Renal cortex interstitium (tissue), 11 donors: Measurements from ENCODE around the gene TNFAIP3. TPM values are rescaled to one million over a fixed set of nuclear protein-coding genes. Genes with fewer than 3 reads are reported as not detected.
"Not testable (repeated sequence)": the region's sequence is repeated elsewhere in the genome, so short reads cannot be mapped to it uniquely, and the experiment has no call there.

ENCODE experiments used
- DNase-seq, 11 donors: peaks; one replicate each; pipeline ENCODE4 v3.0.0-alpha.2; 2013; ENCODE audit warnings: low read depth in 9 of 11, low spot score in 4 of 11; ENCODE audit errors: extremely low read depth in 1 of 11
- polyA plus RNA-seq, 3 donors: library from polyadenylated mRNA; unstranded; fragments of 120-200 nt; gene quantifications; one replicate each; pipeline ENCODE4 v1.2.1, GENCODE V29; 2013; ENCODE audit not compliant: insufficient read length in 3 of 3

TNFAIP3 gene
- polyA plus RNA-seq, 3 donors, result 7.7 to 11.3 (median 7.9) TPM

DNA sequence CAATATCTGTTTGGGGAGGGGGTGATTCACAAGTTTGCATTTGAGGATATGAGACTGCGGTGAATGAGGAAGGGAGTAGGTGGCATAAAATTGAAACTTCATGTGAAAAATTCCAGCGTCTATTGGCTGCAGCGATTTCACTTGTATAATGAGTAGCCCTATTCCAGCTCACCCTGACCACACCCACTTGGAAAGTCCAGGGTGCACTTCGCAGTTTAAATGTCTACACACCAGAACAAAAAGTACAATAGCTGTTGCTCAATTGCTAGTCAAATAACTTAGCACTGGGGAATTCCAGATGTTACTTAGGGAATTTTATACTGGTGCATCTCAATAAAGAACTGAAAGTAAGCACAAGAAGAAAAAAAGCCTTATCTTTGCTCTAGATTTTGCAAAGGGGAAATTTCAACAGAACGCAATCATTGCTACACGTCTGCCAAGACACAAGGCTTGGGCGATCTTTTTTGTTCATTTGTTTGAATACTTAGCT lies 6.3 kb downstream of the TNFAIP3 start:
- no peak for DNase-seq

DNA sequence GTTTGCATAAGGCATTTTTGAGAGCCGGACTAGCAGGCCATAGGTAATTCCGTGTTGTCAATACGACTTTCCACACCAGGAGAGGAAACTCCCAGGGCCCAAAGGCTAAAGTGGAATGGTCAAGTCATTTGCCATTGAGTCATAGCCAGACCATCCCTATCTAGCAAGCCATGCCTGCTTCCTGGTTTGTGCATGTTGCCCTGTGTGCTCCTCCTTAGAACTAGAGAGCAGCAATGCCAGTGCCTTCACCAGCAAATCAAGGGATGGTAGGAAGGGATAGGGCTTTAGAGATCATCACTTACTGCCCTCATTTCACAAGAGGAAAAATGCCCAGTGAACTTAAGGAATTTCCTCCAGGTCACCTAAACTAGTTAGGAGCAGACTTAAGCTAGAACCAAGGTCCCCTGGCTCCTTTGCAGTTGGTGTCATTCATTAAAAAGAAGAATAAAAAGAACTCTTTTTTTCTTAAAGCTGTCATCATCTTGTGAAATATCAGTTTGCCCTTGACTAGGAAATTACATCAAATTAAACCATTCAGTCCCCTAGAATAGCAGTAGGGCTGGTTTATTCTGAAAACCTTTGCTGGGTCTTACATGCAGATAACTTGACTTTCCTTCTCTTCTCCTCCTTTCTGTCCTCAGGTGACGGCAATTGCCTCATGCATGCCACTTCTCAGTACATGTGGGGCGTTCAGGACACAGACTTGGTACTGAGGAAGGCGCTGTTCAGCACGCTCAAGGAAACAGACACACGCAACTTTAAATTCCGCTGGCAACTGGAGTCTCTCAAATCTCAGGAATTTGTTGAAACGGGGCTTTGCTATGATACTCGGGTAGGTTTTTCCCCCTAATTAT lies 7.4 kb downstream of the TNFAIP3 start:
- DNase-seq, result no peak

DNA sequence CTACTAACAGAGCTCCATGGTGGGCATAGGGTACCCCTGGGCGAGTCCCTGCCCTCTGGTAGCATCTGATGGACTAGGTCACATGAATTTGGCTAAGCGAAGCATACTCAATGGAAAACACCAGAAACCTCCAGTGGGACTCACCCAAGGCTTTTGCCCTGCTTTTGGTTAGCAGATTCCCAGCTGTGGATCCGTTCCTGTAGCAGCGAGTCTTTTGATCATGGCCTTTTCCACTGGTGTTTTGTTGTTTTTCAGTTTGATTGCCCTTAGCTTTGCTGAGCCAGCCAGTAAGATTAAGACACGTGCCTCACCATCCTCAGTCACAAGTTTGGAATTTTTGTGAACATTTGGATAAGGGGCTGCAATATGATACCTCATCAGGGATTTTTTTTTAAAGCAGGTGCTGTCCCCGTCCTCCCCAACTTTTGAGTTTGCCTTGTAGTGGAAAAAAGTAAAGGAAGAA lies 8.0 kb downstream of the TNFAIP3 start:
- no peak for DNase-seq

DNA sequence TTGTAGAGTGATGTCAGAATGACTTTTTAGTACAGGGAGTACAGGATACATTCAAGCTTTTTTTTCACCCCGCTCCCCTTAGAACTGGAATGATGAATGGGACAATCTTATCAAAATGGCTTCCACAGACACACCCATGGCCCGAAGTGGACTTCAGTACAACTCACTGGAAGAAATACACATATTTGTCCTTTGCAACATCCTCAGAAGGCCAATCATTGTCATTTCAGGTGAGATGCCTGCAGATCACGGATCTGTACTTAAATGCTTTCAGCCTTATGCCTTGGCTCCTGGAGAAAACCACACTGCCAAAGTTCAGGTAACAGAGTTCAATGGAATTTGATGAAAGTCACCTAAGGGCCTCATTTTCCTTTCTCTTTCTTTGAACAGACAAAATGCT lies 8.5 kb downstream of the TNFAIP3 start:
- DNase-seq, result no peak

DNA sequence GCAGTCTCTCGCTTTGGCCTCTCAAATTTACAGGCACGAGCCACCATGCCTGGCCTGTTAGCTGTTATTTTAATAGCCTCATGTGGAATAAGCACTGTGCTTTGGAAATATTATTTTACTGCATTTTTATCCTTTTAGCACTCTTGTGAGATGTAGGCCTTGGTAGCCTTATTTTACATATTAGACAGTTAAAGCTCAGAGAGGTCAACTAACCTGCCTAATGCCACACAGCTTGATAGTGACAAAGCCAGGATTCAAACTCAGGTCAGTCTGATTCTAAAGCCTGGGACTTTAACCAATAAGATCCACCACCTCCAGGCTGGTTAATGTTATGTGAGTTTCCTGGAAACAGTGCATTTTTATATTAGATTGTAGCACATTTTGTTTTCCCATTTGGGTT lies 9.5 kb downstream of the TNFAIP3 start:
- DNase-seq, result no peak

DNA sequence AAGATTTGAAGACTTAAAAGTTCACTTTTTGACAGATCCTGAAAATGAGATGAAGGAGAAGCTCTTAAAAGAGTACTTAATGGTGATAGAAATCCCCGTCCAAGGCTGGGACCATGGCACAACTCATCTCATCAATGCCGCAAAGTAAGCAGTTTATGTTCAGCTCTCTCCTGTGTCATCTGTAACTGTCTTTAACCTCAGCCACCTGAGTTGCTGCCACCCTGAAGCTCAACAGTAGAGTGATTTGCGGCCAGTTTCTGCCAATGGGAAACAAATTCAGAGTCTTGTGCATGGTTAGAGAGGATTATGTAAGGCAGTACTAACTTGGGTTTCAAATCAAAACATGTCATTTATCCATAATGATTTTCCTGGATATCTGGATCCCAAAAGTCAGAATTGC lies 10.1 kb downstream of the TNFAIP3 start:
- no peak for DNase-seq

DNA sequence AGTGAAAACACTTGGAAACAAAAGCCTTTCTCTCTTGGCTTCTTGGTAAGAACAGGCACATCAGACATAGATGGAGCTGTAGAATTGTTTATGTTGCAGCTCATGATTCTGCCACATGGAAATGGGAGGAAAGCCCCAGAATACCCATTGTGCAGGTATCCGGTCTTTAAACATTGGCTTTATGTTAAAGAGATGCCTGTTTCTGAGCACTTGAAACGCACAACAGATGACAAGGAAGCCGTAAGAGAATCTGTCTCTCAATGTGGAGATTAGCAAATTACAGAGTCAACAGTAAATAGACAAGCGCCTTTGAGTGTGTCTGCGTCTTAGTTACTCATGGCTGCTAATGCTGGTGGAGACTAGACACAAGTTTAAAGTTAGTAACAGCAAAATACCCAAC lies 10.5 kb downstream of the TNFAIP3 start:
- no peak for DNase-seq

DNA sequence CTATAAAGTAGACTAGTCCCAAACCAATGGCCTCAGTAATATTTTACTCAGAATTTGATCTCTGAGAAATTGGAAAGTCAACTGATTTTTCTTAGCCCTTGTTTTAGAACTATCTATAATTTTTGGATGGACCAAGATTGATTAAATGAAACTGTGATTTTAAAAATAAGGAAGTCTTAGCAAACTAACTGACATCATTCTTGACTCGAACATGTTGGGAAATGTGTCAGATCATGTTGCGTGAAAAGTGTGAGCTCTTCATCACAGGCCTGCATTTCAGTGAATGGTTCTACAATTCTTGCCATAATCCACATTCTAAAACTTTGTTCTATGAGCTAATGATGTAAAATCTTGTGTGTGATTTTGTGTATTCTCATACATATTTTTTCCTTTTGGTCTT lies 11.0 kb downstream of the TNFAIP3 start:
- DNase-seq, result no peak

DNA sequence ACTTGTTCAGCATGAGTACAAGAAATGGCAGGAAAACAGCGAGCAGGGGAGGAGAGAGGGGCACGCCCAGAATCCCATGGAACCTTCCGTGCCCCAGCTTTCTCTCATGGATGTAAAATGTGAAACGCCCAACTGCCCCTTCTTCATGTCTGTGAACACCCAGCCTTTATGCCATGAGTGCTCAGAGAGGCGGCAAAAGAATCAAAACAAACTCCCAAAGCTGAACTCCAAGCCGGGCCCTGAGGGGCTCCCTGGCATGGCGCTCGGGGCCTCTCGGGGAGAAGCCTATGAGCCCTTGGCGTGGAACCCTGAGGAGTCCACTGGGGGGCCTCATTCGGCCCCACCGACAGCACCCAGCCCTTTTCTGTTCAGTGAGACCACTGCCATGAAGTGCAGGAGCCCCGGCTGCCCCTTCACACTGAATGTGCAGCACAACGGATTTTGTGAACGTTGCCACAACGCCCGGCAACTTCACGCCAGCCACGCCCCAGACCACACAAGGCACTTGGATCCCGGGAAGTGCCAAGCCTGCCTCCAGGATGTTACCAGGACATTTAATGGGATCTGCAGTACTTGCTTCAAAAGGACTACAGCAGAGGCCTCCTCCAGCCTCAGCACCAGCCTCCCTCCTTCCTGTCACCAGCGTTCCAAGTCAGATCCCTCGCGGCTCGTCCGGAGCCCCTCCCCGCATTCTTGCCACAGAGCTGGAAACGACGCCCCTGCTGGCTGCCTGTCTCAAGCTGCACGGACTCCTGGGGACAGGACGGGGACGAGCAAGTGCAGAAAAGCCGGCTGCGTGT lies 11.6 kb downstream of the TNFAIP3 start:
- peak in 3 of 11 donors; percentile 17 to 39 (median 29) for DNase-seq

DNA sequence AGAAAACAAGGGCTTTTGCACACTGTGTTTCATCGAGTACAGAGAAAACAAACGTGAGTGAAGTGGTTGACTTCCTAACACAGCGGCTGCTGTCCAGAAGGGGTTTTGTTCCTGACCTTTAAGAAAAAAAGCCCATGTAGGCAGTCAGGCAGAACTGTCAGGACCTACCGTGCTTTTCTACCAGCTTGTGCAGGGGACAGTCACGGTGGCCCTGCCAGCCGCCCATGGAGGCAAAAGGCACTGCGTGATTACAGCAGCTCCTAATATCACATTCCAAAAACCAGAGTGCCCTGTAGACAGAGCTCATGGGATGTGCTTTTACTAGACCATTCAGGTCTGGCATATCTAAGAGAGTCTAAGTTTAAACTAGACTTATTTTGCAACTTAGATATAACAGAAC lies 12.2 kb downstream of the TNFAIP3 start:
- no peak for DNase-seq

DNA sequence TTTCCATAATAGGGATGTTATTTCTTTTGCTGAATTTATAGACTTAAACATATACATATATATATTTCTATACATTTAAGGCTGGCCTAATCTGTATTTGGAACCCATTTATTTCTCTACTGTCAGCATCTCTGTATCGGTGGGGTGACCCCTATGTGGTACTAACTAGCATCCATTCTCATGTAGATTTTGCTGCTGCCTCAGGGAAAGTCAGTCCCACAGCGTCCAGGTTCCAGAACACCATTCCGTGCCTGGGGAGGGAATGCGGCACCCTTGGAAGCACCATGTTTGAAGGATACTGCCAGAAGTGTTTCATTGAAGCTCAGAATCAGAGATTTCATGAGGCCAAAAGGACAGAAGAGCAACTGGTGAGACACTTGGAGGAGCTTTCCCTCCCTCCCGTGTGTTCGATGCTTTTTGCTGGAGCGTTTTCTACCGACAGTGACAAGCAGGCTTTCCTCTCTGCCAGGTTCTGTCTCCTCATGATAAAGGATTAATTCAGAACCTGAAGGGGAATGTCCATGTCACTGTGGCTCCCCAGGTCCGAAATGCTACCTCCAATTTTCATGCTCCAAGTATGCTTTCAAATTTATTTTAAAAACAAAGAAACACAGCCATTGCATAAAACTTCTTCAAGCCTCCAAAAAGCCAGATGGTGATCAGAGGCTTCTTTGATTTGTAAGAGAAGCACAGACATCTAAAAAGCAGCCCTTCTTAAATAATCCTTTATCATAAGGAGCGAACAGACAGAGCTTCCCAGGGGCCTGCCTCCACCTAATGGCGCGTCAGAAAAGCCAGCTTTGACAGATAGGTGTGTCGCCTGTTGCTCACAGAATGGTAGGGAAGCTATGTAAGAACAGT lies 13.1 kb downstream of the TNFAIP3 start:
- no peak for DNase-seq

DNA sequence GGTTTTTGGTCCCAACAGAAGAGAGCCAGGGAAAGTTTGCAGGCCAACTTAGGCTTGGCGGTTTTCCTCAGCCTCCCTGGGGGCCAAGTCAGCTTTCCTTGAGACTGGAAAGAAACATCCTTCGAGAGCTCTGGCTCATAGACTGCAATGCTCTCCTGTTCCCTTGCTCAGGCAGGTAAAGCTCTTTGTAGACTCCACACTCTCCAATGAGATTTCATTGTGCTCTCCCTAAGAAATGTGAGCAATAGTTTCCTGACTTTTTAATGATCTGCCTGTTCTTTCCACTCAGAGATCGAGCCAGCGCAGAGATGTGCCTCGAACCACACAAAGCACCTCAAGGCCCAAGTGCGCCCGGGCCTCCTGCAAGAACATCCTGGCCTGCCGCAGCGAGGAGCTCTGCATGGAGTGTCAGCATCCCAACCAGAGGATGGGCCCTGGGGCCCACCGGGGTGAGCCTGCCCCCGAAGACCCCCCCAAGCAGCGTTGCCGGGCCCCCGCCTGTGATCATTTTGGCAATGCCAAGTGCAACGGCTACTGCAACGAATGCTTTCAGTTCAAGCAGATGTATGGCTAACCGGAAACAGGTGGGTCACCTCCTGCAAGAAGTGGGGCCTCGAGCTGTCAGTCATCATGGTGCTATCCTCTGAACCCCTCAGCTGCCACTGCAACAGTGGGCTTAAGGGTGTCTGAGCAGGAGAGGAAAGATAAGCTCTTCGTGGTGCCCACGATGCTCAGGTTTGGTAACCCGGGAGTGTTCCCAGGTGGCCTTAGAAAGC lies 13.9 kb downstream of the TNFAIP3 start:
- DNase-seq, result no peak

DNA sequence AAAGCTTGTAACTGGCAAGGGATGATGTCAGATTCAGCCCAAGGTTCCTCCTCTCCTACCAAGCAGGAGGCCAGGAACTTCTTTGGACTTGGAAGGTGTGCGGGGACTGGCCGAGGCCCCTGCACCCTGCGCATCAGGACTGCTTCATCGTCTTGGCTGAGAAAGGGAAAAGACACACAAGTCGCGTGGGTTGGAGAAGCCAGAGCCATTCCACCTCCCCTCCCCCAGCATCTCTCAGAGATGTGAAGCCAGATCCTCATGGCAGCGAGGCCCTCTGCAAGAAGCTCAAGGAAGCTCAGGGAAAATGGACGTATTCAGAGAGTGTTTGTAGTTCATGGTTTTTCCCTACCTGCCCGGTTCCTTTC lies 14.4 kb downstream of the TNFAIP3 start:
- DNase-seq, result no peak

DNA sequence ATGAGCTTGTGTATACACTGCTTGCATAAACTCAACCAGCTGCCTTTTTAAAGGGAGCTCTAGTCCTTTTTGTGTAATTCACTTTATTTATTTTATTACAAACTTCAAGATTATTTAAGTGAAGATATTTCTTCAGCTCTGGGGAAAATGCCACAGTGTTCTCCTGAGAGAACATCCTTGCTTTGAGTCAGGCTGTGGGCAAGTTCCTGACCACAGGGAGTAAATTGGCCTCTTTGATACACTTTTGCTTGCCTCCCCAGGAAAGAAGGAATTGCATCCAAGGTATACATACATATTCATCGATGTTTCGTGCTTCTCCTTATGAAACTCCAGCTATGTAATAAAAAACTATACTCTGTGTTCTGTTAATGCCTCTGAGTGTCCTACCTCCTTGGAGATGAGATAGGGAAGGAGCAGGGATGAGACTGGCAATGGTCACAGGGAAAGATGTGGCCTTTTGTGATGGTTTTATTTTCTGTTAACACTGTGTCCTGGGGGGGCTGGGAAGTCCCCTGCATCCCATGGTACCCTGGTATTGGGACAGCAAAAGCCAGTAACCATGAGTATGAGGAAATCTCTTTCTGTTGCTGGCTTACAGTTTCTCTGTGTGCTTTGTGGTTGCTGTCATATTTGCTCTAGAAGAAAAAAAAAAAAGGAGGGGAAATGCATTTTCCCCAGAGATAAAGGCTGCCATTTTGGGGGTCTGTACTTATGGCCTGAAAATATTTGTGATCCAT lies 15.3 kb downstream of the TNFAIP3 start:
- no peak for DNase-seq

DNA sequence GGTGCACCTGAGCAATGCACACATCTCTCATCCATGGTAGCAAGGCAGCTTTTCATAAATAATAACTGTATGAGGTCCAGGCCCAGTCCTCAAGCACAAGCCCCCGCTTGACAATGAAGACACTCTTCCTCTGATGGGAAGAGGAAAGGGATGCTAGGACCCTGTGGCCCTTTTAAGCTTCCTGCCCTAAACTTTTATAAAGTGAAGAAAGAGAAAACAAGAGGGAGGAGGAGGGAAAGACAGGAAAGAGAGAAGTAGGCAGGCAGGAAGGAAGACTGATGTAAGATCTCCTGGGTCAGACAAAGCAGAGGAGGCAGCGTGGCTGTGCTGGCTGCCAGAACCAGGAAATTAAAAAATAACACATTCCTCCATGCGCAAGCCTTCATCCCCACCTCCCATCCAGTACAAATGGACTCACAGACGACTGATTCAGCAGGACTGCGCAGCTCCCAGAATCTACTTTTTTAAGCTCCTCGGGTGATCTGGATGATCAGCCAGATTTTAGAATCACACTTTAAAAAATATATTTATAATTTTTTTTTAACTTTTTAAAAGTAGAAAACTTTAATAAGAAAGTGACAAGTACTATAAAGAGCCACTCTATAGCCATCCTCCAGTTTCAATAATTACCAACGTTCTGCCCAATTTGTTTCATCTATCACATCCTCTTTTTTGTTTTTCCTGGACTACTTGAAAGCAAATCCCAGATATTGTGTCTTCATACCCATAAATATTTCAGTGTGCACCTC lies 16.5 kb downstream of the TNFAIP3 start:
- DNase-seq, result no peak

DNA sequence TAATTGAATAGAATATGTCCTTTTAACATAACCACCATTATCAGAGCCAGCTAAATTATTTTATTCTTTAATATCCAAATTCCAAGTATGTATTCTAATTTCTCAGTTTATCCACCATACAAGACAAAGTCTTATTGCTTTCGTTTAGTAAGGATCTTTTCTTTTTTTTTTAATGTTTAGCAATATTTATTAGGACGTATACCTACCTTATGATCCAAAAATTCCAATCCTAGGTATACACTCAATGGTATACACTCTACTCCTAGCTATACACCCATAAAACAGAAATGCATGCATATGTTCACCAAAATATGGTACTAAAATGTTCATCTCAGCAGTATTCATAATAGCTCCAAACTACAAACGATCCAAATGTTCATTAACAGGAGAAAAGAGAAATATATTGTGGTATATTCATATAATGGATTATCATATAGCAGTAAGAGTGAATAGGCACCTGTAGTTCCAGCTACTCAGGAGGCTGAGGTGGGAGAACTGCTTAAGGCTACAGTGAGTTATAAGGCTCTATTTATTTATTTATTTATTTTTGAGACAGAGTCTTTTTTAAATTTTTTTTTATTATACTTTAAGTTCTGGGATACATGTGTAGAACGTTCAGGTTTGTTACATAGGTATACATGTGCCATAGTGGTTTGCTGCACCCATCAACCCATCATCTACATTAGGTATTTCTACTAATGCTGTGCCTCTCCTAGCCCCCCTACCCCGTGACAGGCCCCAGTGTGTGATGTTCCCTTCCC lies 17.3 kb downstream of the TNFAIP3 start:
- no peak for DNase-seq

DNA sequence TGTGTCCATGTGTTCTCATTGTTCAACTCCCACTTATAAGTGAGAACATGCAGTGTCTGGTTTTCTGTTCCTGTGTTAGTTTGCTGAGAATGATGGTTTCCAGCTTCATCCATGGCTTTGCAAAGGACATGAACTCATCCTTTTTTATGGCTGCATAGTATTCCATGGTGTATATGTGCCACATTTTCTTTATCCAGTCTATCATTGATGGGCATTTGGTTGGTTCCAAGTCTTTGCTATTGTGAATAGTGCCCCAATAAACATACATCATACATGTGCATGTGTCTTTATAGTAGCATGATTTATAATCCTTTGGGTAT lies 17.8 kb downstream of the TNFAIP3 start:
- DNase-seq, result not testable (repeated sequence)
